H1 (cell line): Measurements from ENCODE around the gene PARD6A. TPM values are rescaled to one million over a fixed set of nuclear protein-coding genes. Genes with fewer than 3 reads are reported as not detected.

Source experiments
- CTCF ChIA-PET: fragments of 300-600 bp; sonication (Branson Sonifier 250); formaldehyde crosslinking; loops from one replicate; lab custom pipeline; 2021; ENCODE audit not compliant: partially characterized antibody; lab: Charles Lee
- POLR2A ChIA-PET: fragments of 300-600 bp; sonication (Branson Sonifier 250); formaldehyde crosslinking; loops from one replicate; lab custom pipeline; 2021; ENCODE audit warnings: inconsistent platforms; ENCODE audit not compliant: partially characterized antibody; lab: Charles Lee
- DNase-seq, 2 experiments: peaks; one replicate each; pipeline versions ENCODE4 v3.0.0 to v3.0.0-alpha.2; 2010 to 2022; ENCODE audit warnings: low spot score in 2 of 2, low read depth in 1 of 2, mixed read lengths in 1 of 2
- FAIRE-seq: peaks from 2 replicates; lab custom pipeline; 2011; peaks lifted over from hg19 to GRCh38; lab: Jason Lieb, UNC
- H2AFZ ChIP-seq: 2 replicates; pipeline ENCODE4 v1.8.1; 2012; ENCODE audit warnings: low read length, inconsistent platforms
- H2AK5ac ChIP-seq: 2 replicates; pipeline ENCODE4 v1.6.1; 2013; ENCODE audit warnings: low read depth, low read length
- H2BK120ac ChIP-seq: replicated peaks from 2 replicates; pipeline ENCODE3; 2013; ENCODE audit warnings: low read depth, low read length, inconsistent platforms
- H2BK12ac ChIP-seq: 2 replicates; pipeline ENCODE4 v1.6.1; 2013; ENCODE audit warnings: low read depth, low read length
- H2BK15ac ChIP-seq: 2 replicates; pipeline ENCODE4 v1.6.1; 2013; ENCODE audit warnings: low read length
- H2BK20ac ChIP-seq: 2 replicates; pipeline ENCODE4 v1.6.1; 2013; ENCODE audit warnings: low read length
- H2BK5ac ChIP-seq: 2 replicates; pipeline ENCODE4 v1.6.1; 2013; ENCODE audit warnings: low read depth, low read length
- H3K14ac ChIP-seq: 2 replicates; pipeline ENCODE4 v1.6.1; 2013; ENCODE audit warnings: inconsistent platforms; ENCODE audit not compliant: insufficient read length
- H3K18ac ChIP-seq: 2 replicates; pipeline ENCODE4 v1.6.1; 2013; ENCODE audit warnings: low read length; ENCODE audit errors: extremely low read depth
- H3K23ac ChIP-seq: 2 replicates; pipeline ENCODE4 v1.6.1; 2013; ENCODE audit warnings: inconsistent platforms; ENCODE audit not compliant: insufficient read length
- H3K23me2 ChIP-seq: 2 replicates; pipeline ENCODE4 v1.6.1; 2013; ENCODE audit warnings: low read depth, low read length
- H3K27ac ChIP-seq: 2 replicates; pipeline ENCODE4 v1.6.1; 2011; ENCODE audit warnings: low read depth, low read length, inconsistent platforms
- H3K27me3 ChIP-seq, 4 experiments: replicated peaks in 1 of 4; 1 replicate in 1 of 4; 2 replicates in 3 of 4; pipeline versions ENCODE4 v1.6.1 to v1.8.1; 2011 to 2013; ENCODE audit warnings: low read length in 3 of 4, mild to moderate bottlenecking in 3 of 4, inconsistent platforms in 2 of 4, mixed read lengths in 2 of 4, moderate library complexity in 1 of 4; ENCODE audit not compliant: control insufficient read depth in 3 of 4, insufficient read depth in 3 of 4; ENCODE audit errors: extremely low read depth in 1 of 4
- H3K36me3 ChIP-seq, 4 experiments: 2 replicates each; pipeline versions ENCODE4 v1.6.1 to v1.8.1; 2011 to 2013; ENCODE audit warnings: mild to moderate bottlenecking in 4 of 4, low read length in 3 of 4, moderate library complexity in 2 of 4, control low read depth in 1 of 4, inconsistent platforms in 1 of 4; ENCODE audit not compliant: insufficient read depth in 4 of 4, control insufficient read depth in 2 of 4
- H3K4ac ChIP-seq: replicated peaks from 2 replicates; pipeline ENCODE3; 2013; ENCODE audit warnings: low read length, low read depth, mixed read lengths, inconsistent platforms; ENCODE audit not compliant: insufficient read length
- H3K4me1 ChIP-seq, 4 experiments: replicated peaks in 1 of 4; 1 replicate in 1 of 4; 2 replicates in 3 of 4; pipeline versions ENCODE4 v1.6.1 to v1.8.1; 2011 to 2013; ENCODE audit warnings: low read length in 3 of 4, inconsistent platforms in 2 of 4, mixed read lengths in 1 of 4; ENCODE audit not compliant: insufficient read depth in 4 of 4, control insufficient read depth in 3 of 4
- H3K4me2 ChIP-seq, 2 experiments: 2 replicates each; pipeline versions ENCODE4 v1.6.1 to v1.8.1; 2011 to 2013; ENCODE audit warnings: low read depth in 2 of 2, low read length in 2 of 2, control low read depth in 1 of 2, inconsistent platforms in 1 of 2, mild to moderate bottlenecking in 1 of 2; ENCODE audit not compliant: insufficient read depth in 1 of 2
- H3K4me3 ChIP-seq, 4 experiments: fragments of 200-600, 300-600 bp in 1 of 4; sonication (generic), shearing (Covaris generic), sonication (Bioruptor Twin) in 1 of 4; 2 replicates each; pipeline versions ENCODE4 v1.5.1 to v1.8.1; 2011 to 2016; ENCODE audit warnings: low read length in 4 of 4, low read depth in 3 of 4, control low read depth in 2 of 4, inconsistent platforms in 2 of 4, mild to moderate bottlenecking in 2 of 4, mixed read lengths in 1 of 4, moderate library complexity in 1 of 4; ENCODE audit not compliant: insufficient read depth in 2 of 4; ENCODE audit errors: extremely low read depth in 1 of 4
- H3K56ac ChIP-seq: replicated peaks from 2 replicates; pipeline ENCODE3; 2013; ENCODE audit warnings: low read depth, mild to moderate bottlenecking, mixed read lengths, low read length, inconsistent platforms; ENCODE audit not compliant: insufficient read length
- H3K79me1 ChIP-seq: 2 replicates; pipeline ENCODE4 v1.6.1; 2013; ENCODE audit warnings: low read depth, low read length, control low read depth
- H3K79me2 ChIP-seq, 2 experiments: 2 replicates each; pipeline versions ENCODE4 v1.6.1 to v1.8.1; 2012 to 2013; ENCODE audit warnings: low read length in 2 of 2, mild to moderate bottlenecking in 2 of 2, inconsistent platforms in 1 of 2; ENCODE audit not compliant: insufficient read depth in 2 of 2, control insufficient read depth in 1 of 2
- H3K9ac ChIP-seq, 4 experiments: replicated peaks in 1 of 4; 1 replicate in 1 of 4; 2 replicates in 3 of 4; pipeline versions ENCODE4 v1.6.1 to v1.8.1; 2011 to 2013; ENCODE audit warnings: low read depth in 3 of 4, low read length in 3 of 4, control low read depth in 2 of 4, mild to moderate bottlenecking in 2 of 4, moderate library complexity in 2 of 4, inconsistent platforms in 1 of 4; ENCODE audit errors: extremely low read depth in 1 of 4
- H3K9me3 ChIP-seq, 2 experiments: 2 replicates each; pipeline versions ENCODE4 v1.6.1 to v1.8.1; 2012 to 2013; ENCODE audit warnings: mild to moderate bottlenecking in 2 of 2, moderate library complexity in 2 of 2, control low read depth in 1 of 2, inconsistent platforms in 1 of 2, low read depth in 1 of 2, low read length in 1 of 2, mixed read lengths in 1 of 2; ENCODE audit not compliant: insufficient read depth in 2 of 2
- H4K20me1 ChIP-seq, 2 experiments: replicated peaks in 1 of 2; 2 replicates each; pipeline versions ENCODE3 to v1.8.1; 2011 to 2013; ENCODE audit warnings: inconsistent platforms in 2 of 2, low read length in 2 of 2, mild to moderate bottlenecking in 1 of 2; ENCODE audit not compliant: insufficient read depth in 2 of 2, control insufficient read depth in 1 of 2
- H4K5ac ChIP-seq: 2 replicates; pipeline ENCODE4 v1.6.1; 2013; ENCODE audit warnings: low read length, low read depth, mixed read lengths, inconsistent platforms; ENCODE audit not compliant: insufficient read length
- H4K8ac ChIP-seq: 2 replicates; pipeline ENCODE4 v1.8.0; 2013; ENCODE audit warnings: mild to moderate bottlenecking, moderate library complexity, low read length, inconsistent platforms; ENCODE audit not compliant: insufficient read depth; ENCODE audit errors: extremely low read depth
- H4K91ac ChIP-seq: replicated peaks from 2 replicates; pipeline ENCODE3; 2013; ENCODE audit warnings: low read length, mixed read lengths, inconsistent platforms; ENCODE audit not compliant: insufficient read length
- BACH1 ChIP-seq: IDR thresholded peaks from 2 replicates; pipeline ENCODE4 v1.6.1; 2012; ENCODE audit warnings: low read length, improper control_type of control experiment
- GABPA ChIP-seq: IDR thresholded peaks from 2 replicates; pipeline ENCODE4 v1.6.1; 2011; ENCODE audit warnings: mild to moderate bottlenecking, low read length, moderate library complexity, borderline replicate concordance; ENCODE audit not compliant: insufficient read depth
- KDM4A ChIP-seq: IDR thresholded peaks from one replicate; pipeline ENCODE4 v1.7.1; 2012; ENCODE audit warnings: low read depth, mild to moderate bottlenecking, moderate library complexity, low read length, inconsistent platforms; ENCODE audit not compliant: severe bottlenecking
- KDM5A ChIP-seq: fragments of 200-600 bp; IDR thresholded peaks from 2 replicates; pipeline ENCODE4 v1.7.1; 2012; ENCODE audit warnings: mild to moderate bottlenecking, low read length, inconsistent platforms, mixed read lengths
- MAX ChIP-seq: IDR thresholded peaks from 2 replicates; pipeline ENCODE4 v1.6.1; 2012; ENCODE audit warnings: inconsistent platforms
- PHF8 ChIP-seq: fragments of 200-600 bp; sonication (generic); conservative IDR thresholded peaks from 2 replicates; pipeline ENCODE4 v1.7.1; 2012; ENCODE audit warnings: low read depth, mild to moderate bottlenecking, inconsistent platforms, low read length, moderate library complexity
- RXRA ChIP-seq: IDR thresholded peaks from 2 replicates; pipeline ENCODE4 v1.6.1; 2011; ENCODE audit warnings: low read depth, mild to moderate bottlenecking, low read length, moderate library complexity; ENCODE audit not compliant: insufficient read depth
- SUZ12 ChIP-seq: fragments of 200-600 bp; sonication (generic); IDR thresholded peaks from 2 replicates; pipeline ENCODE4 v1.6.1; 2012; ENCODE audit warnings: mild to moderate bottlenecking, inconsistent platforms, low read length, moderate library complexity, mixed read lengths
- TAF1 ChIP-seq: IDR thresholded peaks from 2 replicates; pipeline ENCODE4 v1.6.1; 2011; ENCODE audit warnings: mild to moderate bottlenecking, low read depth, low read length
- ZNF274 ChIP-seq: IDR thresholded peaks from 2 replicates; pipeline ENCODE4 v1.7.0; 2012; ENCODE audit warnings: low read length, borderline replicate concordance; ENCODE audit errors: extremely low read depth
- WGBS, 2 experiments: shearing (Covaris generic) in 1 of 2; methylation state at CpG; one replicate each; pipeline versions ENCODE4 v1.1.6 to v1.1.7; 2013 to 2015; ENCODE audit warnings: low lambda C conversion rate in 2 of 2, mixed read lengths in 2 of 2, inconsistent platforms in 1 of 2, low coverage in 1 of 2, missing lambda C conversion rate in 1 of 2; ENCODE audit not compliant: insufficient replicate concordance in 2 of 2, insufficient coverage in 1 of 2, insufficient read length in 1 of 2; ENCODE audit errors: extremely low coverage in 1 of 2, missing lambda C conversion rate in 1 of 2; 5-methylcytosine and 5-hydroxymethylcytosine counted together
- polyA plus RNA-seq, 7 experiments: library from polyadenylated mRNA; depleted of rRNA in 3 of 7; stranded (reverse) in 5 of 7; unstranded in 2 of 7; fragments of >200 nt in 5 of 7; fragments of 200-250 nt in 2 of 7; gene quantifications; 1 replicate in 5 of 7; 2 replicates in 1 of 7; 4 replicates in 1 of 7; pipeline versions ENCODE4 v1.2.1 to v1.2.3, GENCODE V29; 2011 to 2013; ENCODE audit warnings: missing spikeins in 2 of 7, mixed read lengths in 2 of 7
- total RNA-seq: library from RNA; stranded (reverse); fragmentation: NEBNext Ultra II Directional; extraction: Animal tissue kit (Norgen Biotek cat#: 25700); gene quantifications from 2 replicates; pipeline ENCODE4 v1.2.1, GENCODE V29; 2021

Gene PARD6A
- total and polyA plus RNA-seq, 2 of the 8 experiments (the other 6 are each of a cell fraction or from before 2014, with no cell fraction given): 15.1 to 21.8 TPM

- H3K79me2 ChIP-seq: no peaks in the 10 kb centered on the region
- peaks cover 0 to 25% (median 16%) of the 10 kb centered on the region in 4 experiments; a peak in 5 of 7 replicates for H3K4me1 ChIP-seq
- no peak within 1 kb of the TSS for H2BK15ac ChIP-seq
- H3K14ac ChIP-seq: no peak within 1 kb of the TSS
- H4K91ac ChIP-seq: no peak within 1 kb of the TSS
- no peak within 1 kb of the TSS for H2BK120ac ChIP-seq
- peak within 1 kb of the TSS in 3 of 4 experiments; percentile 2 to 62 (median 30); a peak in 6 of 7 replicates for H3K9ac ChIP-seq
- H4K5ac ChIP-seq: no peak within 1 kb of the TSS
- ChIA-PET POLR2A (interaction anchor here (0.6 to 1.9 kb wide), 6 partner anchors 11 to 270 kb away, joined by 3 to 5 read pairs (median 4); partner anchors contain the start of genes ATP6V0D1 and PSMB10), CTCF (interaction anchor here (0.6 to 13.7 kb wide), 26 partner anchors 9 to 269 kb away, joined by 3 to 202 read pairs (median 6); partner anchors contain the start of genes CARMIL2 and CTRL)
- 18% methylated on average over 64 of the region's 78 CpGs; no CpG with 5 or more reads in 1 of the 2 experiments for WGBS, 2 experiments
- H2BK5ac ChIP-seq: no peak within 1 kb of the TSS
- no peaks in the 10 kb centered on the region for H3K79me1 ChIP-seq
- H4K8ac ChIP-seq: no peak within 1 kb of the TSS; the same call in 1 of the 2 replicates
- H3K36me3 ChIP-seq: no peaks in the 10 kb centered on the region
- H3K27me3 ChIP-seq: peaks cover 0 to 3% (median 0%) of the 10 kb centered on the region in 4 experiments; a peak in 2 of 7 replicates
- no peak within 1 kb of the TSS for H2BK20ac ChIP-seq
- H2AK5ac ChIP-seq: no peak within 1 kb of the TSS
- peaks cover 11% of the 10 kb centered on the region; the same call in 1 of the 2 replicates for H3K23me2 ChIP-seq
- no peak within 1 kb of the TSS for H3K4ac ChIP-seq
- peak within 1 kb of the TSS; percentile 44 to 73 (median 51) for H3K4me3 ChIP-seq
- no peak within 1 kb of the TSS for H3K23ac ChIP-seq
- H3K4me2 ChIP-seq: peak within 1 kb of the TSS; percentile 78 to 95
- H2BK12ac ChIP-seq: no peak within 1 kb of the TSS
- no peaks in the 10 kb centered on the region for H3K9me3 ChIP-seq
- DNase-seq: peak in 1 of 2 experiments; percentile 87
- no peak for FAIRE-seq
- H4K20me1 ChIP-seq: peaks cover 6% of the 10 kb centered on the region in 2 experiments
- H3K56ac ChIP-seq: no peak within 1 kb of the TSS
- no peak within 1 kb of the TSS for H3K27ac ChIP-seq
- peak within 1 kb of the TSS; percentile 19; the same call in 1 of the 2 replicates for H2AFZ ChIP-seq
- H3K18ac ChIP-seq: peak within 1 kb of the TSS; percentile 32
- TF ChIP-seq KDM5A (no peak), MAX (no peak), RXRA (no peak), PHF8 (0 out of 2 replicates have a peak, but pooled peaks have one; percentile 43), TAF1 (no peak), GABPA (peak; percentile 32; the same call in 1 of the 2 replicates), ZNF274 (no peak), BACH1 (no peak), SUZ12 (no peak), KDM4A (peak; percentile 77)
Measured at GRCh38 chr16:67666559-67667452, 6.0 kb downstream of the PARD6A start, which contains the start of the genes C16orf86 and ENKD1. C16orf86 (plus strand) TSS chr16:67666814; CDS start chr16:67666971, 157 bp downstream. ENKD1 (minus strand) TSS chr16:67666750; CDS start chr16:67666442, 308 bp downstream.
